ENCODE data around the gene CCDC167. TPM values are rescaled to one million over a fixed set of nuclear protein-coding genes. Genes with fewer than 3 reads are reported as not detected.

The CCDC167 gene
- total and polyA plus RNA-seq, 2 donors from 2014 or later: 15.7 to 63.5 TPM

- intact Hi-C loops (cut with DNase I): no loop called here
- no peaks in the 10 kb centered on the region for H3K9me3 ChIP-seq (ENCODE audit: control insufficient read depth in 2 of 3, insufficient read depth in 1 of 3, low read length in 3 of 3)
- H3K27me3 ChIP-seq (ENCODE audit: control insufficient read depth, insufficient read depth, low read length): no peaks in the 10 kb centered on the region
- no peak overlapping the region for H3K9ac ChIP-seq (ENCODE audit: low read length in 3 of 3)
- DNase-seq (no peak), FAIRE-seq (no peak)
- no peak for TF ChIP-seq CTCF (IDR thresholded peaks at IDR 0.05; ENCODE audit: borderline replicate concordance, extremely low read depth, insufficient read depth)
- H3K27ac ChIP-seq (ENCODE audit: low read depth in 2 of 2, low read length in 2 of 2): no peak overlapping the region
- no peaks in the 10 kb centered on the region for H3K36me3 ChIP-seq (ENCODE audit: control insufficient read depth in 2 of 3, insufficient read depth in 3 of 3, low read length in 3 of 3)
- peaks cover 0 to 8% (median 0%) of the 10 kb centered on the region in 3 donors for H3K4me1 ChIP-seq (ENCODE audit: control insufficient read depth in 2 of 3, insufficient read depth in 2 of 3, low read depth in 1 of 3, low read length in 3 of 3)
- H3K4me3 ChIP-seq (ENCODE audit: low read length in 3 of 3): no peak overlapping the region
Observed at GRCh38 chr6:37514321-37514771, 14.7 kb upstream of the CCDC167 start.

DNA sequence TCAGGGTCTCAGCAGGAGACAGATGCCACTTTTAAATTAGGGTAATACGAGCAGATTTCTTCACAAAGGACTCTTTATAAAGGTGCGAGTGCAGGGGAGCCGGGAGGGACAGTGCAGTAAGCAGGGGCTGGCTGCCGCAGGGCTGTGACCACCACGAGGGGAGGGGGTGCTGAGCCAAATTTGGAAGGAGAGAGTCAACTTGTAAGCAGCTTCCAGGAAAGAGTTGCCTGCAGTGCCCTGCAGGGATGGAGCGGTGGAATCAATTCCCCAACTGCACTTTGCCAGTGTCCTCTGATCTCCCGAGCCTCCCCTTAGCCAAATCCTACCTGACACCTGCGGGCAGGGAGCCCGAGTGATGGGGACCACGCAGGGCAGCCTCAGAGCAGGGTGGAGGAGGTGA lies 13.9 kb upstream of the CCDC167 start:
- intact Hi-C loops (cut with DNase I): no loop called here
- Histone ChIP-seq H3K27me3 (ENCODE audit: control insufficient read depth, insufficient read depth, low read length) (no peaks in the 10 kb centered on the region), H3K36me3 (ENCODE audit: control insufficient read depth in 2 of 3, insufficient read depth in 3 of 3, low read length in 3 of 3) (no peaks in the 10 kb centered on the region), H3K9me3 (ENCODE audit: control insufficient read depth in 2 of 3, insufficient read depth in 1 of 3, low read length in 3 of 3) (no peaks in the 10 kb centered on the region), H3K4me3 (ENCODE audit: low read length in 3 of 3) (no peak overlapping the region), H3K9ac (ENCODE audit: low read length in 3 of 3) (no peak overlapping the region), H3K4me1 (ENCODE audit: control insufficient read depth in 2 of 3, insufficient read depth in 2 of 3, low read depth in 1 of 3, low read length in 3 of 3) (peaks cover 0 to 8% (median 0%) of the 10 kb centered on the region in 3 donors), H3K27ac (ENCODE audit: low read depth in 2 of 2, low read length in 2 of 2) (no peak overlapping the region)
- no peak for TF ChIP-seq CTCF (IDR thresholded peaks at IDR 0.05; ENCODE audit: borderline replicate concordance, extremely low read depth, insufficient read depth)
- DNase-seq (no peak), FAIRE-seq (no peak)

- intact Hi-C loops (cut with DNase I): no loop called here
- Histone ChIP-seq H3K9me3 (ENCODE audit: control insufficient read depth in 2 of 3, insufficient read depth in 1 of 3, low read length in 3 of 3) (no peaks in the 10 kb centered on the region), H3K9ac (ENCODE audit: low read length in 3 of 3) (no peak overlapping the region), H3K27me3 (ENCODE audit: control insufficient read depth, insufficient read depth, low read length) (no peaks in the 10 kb centered on the region), H3K27ac (ENCODE audit: low read depth in 2 of 2, low read length in 2 of 2) (no peak overlapping the region), H3K36me3 (ENCODE audit: control insufficient read depth in 2 of 3, insufficient read depth in 3 of 3, low read length in 3 of 3) (no peaks in the 10 kb centered on the region), H3K4me3 (ENCODE audit: low read length in 3 of 3) (no peak overlapping the region), H3K4me1 (ENCODE audit: control insufficient read depth in 2 of 3, insufficient read depth in 2 of 3, low read depth in 1 of 3, low read length in 3 of 3) (peaks cover 0 to 8% (median 0%) of the 10 kb centered on the region in 3 donors)
- FAIRE-seq (no peak), DNase-seq (no peak)
- TF ChIP-seq CTCF (IDR thresholded peaks at IDR 0.05; ENCODE audit: borderline replicate concordance, extremely low read depth, insufficient read depth): no peak
Observed at GRCh38 chr6:37513155-37513554, 13.5 kb upstream of the CCDC167 start.

All from kidney (tissue), 14 donors.